ENCODE data around the gene MED27. TPM values are rescaled to one million over a fixed set of nuclear protein-coding genes. Genes with fewer than 3 reads are reported as not detected.
A peak's percentile ranks its signal among the peaks of the same experiment; 100 is the strongest.

MED27 gene
- total and polyA plus RNA-seq, 2 of the 4 experiments (the other 2 are of a cell fraction) = 50.2 to 63.4 TPM

GRCh38 chr9:132018957-132019405, 60.7 kb downstream of the MED27 start:
- Histone ChIP-seq H3K56ac (ENCODE audit: extremely low read depth, insufficient read depth, low read length) (no peak overlapping the region), H3K4me1 (ENCODE audit: control insufficient read depth, insufficient read depth, low read length) (peaks cover 6% of the 10 kb centered on the region; the same call in 1 of the 2 replicates), H3K4me2 (ENCODE audit: low read depth, low read length) (no peak overlapping the region), H3K14ac (replicated peaks; ENCODE audit: low read depth, low read length) (no peak overlapping the region), H3K9me1 (ENCODE audit: insufficient read depth, low read length) (peaks cover 8% of the 10 kb centered on the region; the same call in 1 of the 2 replicates), H2AK9ac (replicated peaks; ENCODE audit: low read depth, low read length, poor library complexity) (no peak overlapping the region), H3K4ac (ENCODE audit: low read depth, low read length) (no peak overlapping the region), H2AK5ac (ENCODE audit: low read depth, low read length) (no peak overlapping the region), H3K18ac (ENCODE audit: low read depth, low read length) (no peak overlapping the region), H4K20me1 (ENCODE audit: insufficient read depth, low read length) (peaks cover 24% of the 10 kb centered on the region), H4K8ac (ENCODE audit: low read depth in 2 of 2, low read length in 2 of 2) (no peak overlapping the region), H3K79me1 (ENCODE audit: low read depth in 1 of 2, low read length in 2 of 2) (peaks cover 39 to 62% of the 10 kb centered on the region in 2 experiments), H2BK15ac (ENCODE audit: low read depth, low read length) (no peak overlapping the region), H3K4me3 (ENCODE audit: insufficient read depth, low read depth, low read length) (no peak overlapping the region), H3K36me3 (ENCODE audit: control insufficient read depth, insufficient read depth, low read length) (no peaks in the 10 kb centered on the region), H2BK20ac (ENCODE audit: low read depth, low read length) (no peak overlapping the region), H2BK5ac (ENCODE audit: low read depth, low read length, poor library complexity, severe bottlenecking) (no peak overlapping the region), H3K27me3 (ENCODE audit: control insufficient read depth, insufficient read depth, low read length) (no peaks in the 10 kb centered on the region), H3K9me3 (ENCODE audit: control insufficient read depth, insufficient read depth, low read length) (no peaks in the 10 kb centered on the region), H2BK120ac (ENCODE audit: low read depth, low read length) (no peak overlapping the region), H4K91ac (ENCODE audit: insufficient read depth, low read depth, low read length) (no peak overlapping the region), H4K5ac (ENCODE audit: low read depth, low read length) (no peak overlapping the region), H2AFZ (replicated peaks; ENCODE audit: low read length, poor library complexity) (no peak overlapping the region), H3K9ac (ENCODE audit: low read depth, low read length) (no peak overlapping the region), H3K27ac (ENCODE audit: insufficient read depth, low read length) (no peak overlapping the region), H3K23ac (ENCODE audit: low read depth, low read length) (0 out of 2 replicates have a peak overlapping the region, but pooled peaks have one; percentile 7)
- intact Hi-C loops (cut with micrococcal nuclease) = no loop called here
- ChIA-PET CTCF (interaction anchor here (1.0 kb wide), 1 partner anchor 11 kb away, joined by 4 read pairs; no protein-coding TSS in a partner anchor), POLR2A (ENCODE audit: unreplicated experiment) (no interaction called here)
- peak; percentile 24 for DNase-seq
- no TSS peak for BruUV-seq (replicated peaks)
- in situ Hi-C loops (cut with MboI; ENCODE audit: low sequenced_read_pairs) = no loop called here
- no CpG with 5 or more reads among the region's 3 CpGs for WGBS, 2 experiments (ENCODE audit: extremely low coverage in 2 of 2, insufficient read length in 1 of 2)
- no peak for ATAC-seq (ENCODE audit: low read depth)
- dilution Hi-C loops (cut with HindIII; ENCODE audit: low sequenced_read_pairs, unreplicated experiment) = no loop called here
- no peak for TF ChIP-seq MAZ (IDR thresholded peaks at IDR 0.05; ENCODE audit: borderline replicate concordance, low read depth, low read length)
- TF ChIP-seq RFX5 (IDR thresholded peaks at IDR 0.05; ENCODE audit: low read depth, low read length) = no peak
- TF ChIP-seq ELK1 (IDR thresholded peaks at IDR 0.05; ENCODE audit: borderline replicate concordance, low read depth, low read length) = no peak
- no peak; the same call in 1 of the 2 replicates for TF ChIP-seq RAD21 (IDR thresholded peaks at IDR 0.05; ENCODE audit: low read length)
- no peak for TF ChIP-seq CTCF (conservative IDR thresholded peaks at IDR 0.05; ENCODE audit: low read depth, low read length)
- TF ChIP-seq RCOR1 (IDR thresholded peaks at IDR 0.05; ENCODE audit: insufficient replicate concordance, low read length) = no peak
- no peak for TF ChIP-seq BHLHE40 (IDR thresholded peaks at IDR 0.05; ENCODE audit: low read depth, low read length)
- no peak for TF ChIP-seq MXI1 (IDR thresholded peaks at IDR 0.05; ENCODE audit: borderline replicate concordance, low read depth, low read length)
- no peak for TF ChIP-seq FOS (IDR thresholded peaks at IDR 0.05; ENCODE audit: low read depth, low read length)
- TF ChIP-seq CEBPB (IDR thresholded peaks at IDR 0.05; ENCODE audit: low read depth, low read length) = no peak
